GM21723 (cell line): Measurements from ENCODE around the gene PRR33.
A peak's percentile ranks its signal among the peaks of the same experiment; 100 is the strongest.

Experiments
- ATAC-seq: cut with Tn5 transposase; IDR thresholded peaks from one replicate; pipeline ENCODE4 v1.9.1; 2021; ENCODE audit warnings: mild to moderate bottlenecking, moderate library complexity; ENCODE audit not compliant: unreplicated experiment

Gene PRR33

GRCh38 chr11:1839924-1840779, 51.5 kb downstream of the PRR33 start:
- peak; percentile 46 for ATAC-seq

GRCh38 chr11:1839204-1839923, 52.3 kb downstream of the PRR33 start:
- no peak for ATAC-seq

GRCh38 chr11:1838426-1839144, 53.1 kb downstream of the PRR33 start, which contains the start of gene TNNI2:
Gene TNNI2 (plus strand): TSS chr11:1838981. CDS start chr11:1839697, 716 bp downstream.
- ATAC-seq = no peak
